Activated CD4-positive, alpha-beta T cell treated with anti-CD3 and anti-CD28 coated beads, Interleukin-2, amount 50 U/mL, for 4 hours (primary cell): ENCODE data around the gene PGAM1.
"Not testable (repeated sequence)": the region's sequence is repeated elsewhere in the genome, so short reads cannot be mapped to it uniquely, and the experiment has no call there.

Experiments used
- DNase-seq, 2 experiments: peaks; one replicate each; pipeline ENCODE4 v3.0.0-alpha.2; 2020

Gene PGAM1

GRCh38 chr10:97408496-97408992 is 17.4 kb upstream of the PGAM1 start:
- no peak for DNase-seq

GRCh38 chr10:97411406-97411805 is 14.6 kb upstream of the PGAM1 start:
- no peak for DNase-seq

GRCh38 chr10:97412891-97413304 is 13.1 kb upstream of the PGAM1 start:
- no peak for DNase-seq

GRCh38 chr10:97416565-97416964 is 9.4 kb upstream of the PGAM1 start:
- DNase-seq = no peak

- DNase-seq = not testable (repeated sequence)
Measured at GRCh38 chr10:97423757-97424098, 2.3 kb upstream of the PGAM1 start.

GRCh38 chr10:97426776-97427570 is 982 bp downstream of the PGAM1 start:
- no peak for DNase-seq

GRCh38 chr10:97427571-97428179 is 1.7 kb downstream of the PGAM1 start:
- peak; percentile 40 to 44 for DNase-seq

- DNase-seq = peak; percentile 42 to 49
Measured at GRCh38 chr10:97428572-97428981, 2.6 kb downstream of the PGAM1 start.

GRCh38 chr10:97434055-97434454 is 8.1 kb downstream of the PGAM1 start:
- no peak for DNase-seq

- no peak for DNase-seq
Measured at GRCh38 chr10:97434557-97434956, 8.6 kb downstream of the PGAM1 start.

- no peak for DNase-seq
Measured at GRCh38 chr10:97435211-97435610, 9.2 kb downstream of the PGAM1 start.

- DNase-seq = no peak
Measured at GRCh38 chr10:97442277-97442676, 16.3 kb downstream of the PGAM1 start.

- DNase-seq = no peak
Measured at GRCh38 chr10:97444212-97444611, 18.2 kb downstream of the PGAM1 start.

- no peak for DNase-seq
Measured at GRCh38 chr10:97445357-97445721, 19.3 kb downstream of the PGAM1 start.

- peak; percentile 88 to 90 for DNase-seq
Measured at GRCh38 chr10:97445722-97446639, 20.0 kb downstream of the PGAM1 start, which contains the start of the genes EXOSC1 and ZDHHC16. Gene EXOSC1 (minus strand): TSS chr10:97446006. CDS start chr10:97445985, 21 bp downstream. Gene ZDHHC16 (plus strand): TSS chr10:97446175. CDS start chr10:97451676, 5,501 bp downstream.

GRCh38 chr10:97450828-97451227 is 24.8 kb downstream of the PGAM1 start:
- no peak for DNase-seq

- DNase-seq = no peak
Measured at GRCh38 chr10:97451605-97452004, 25.6 kb downstream of the PGAM1 start.

- DNase-seq = no peak
Measured at GRCh38 chr10:97452352-97452751, 26.4 kb downstream of the PGAM1 start.

GRCh38 chr10:97454330-97455036 is 28.5 kb downstream of the PGAM1 start:
- peak; percentile 19 to 35 for DNase-seq

- DNase-seq = no peak
Measured at GRCh38 chr10:97456034-97456685, 30.2 kb downstream of the PGAM1 start.

GRCh38 chr10:97456686-97457065 is 30.7 kb downstream of the PGAM1 start:
- no peak for DNase-seq

- no peak for DNase-seq
Measured at GRCh38 chr10:97459111-97459510, 33.1 kb downstream of the PGAM1 start.
